Cardiac fibroblast (primary cell): ENCODE results near the gene C10orf53.

Experiments used
- DNase-seq, 2 donors: peaks; one replicate each; pipeline versions ENCODE4 v3.0.0 to v3.0.0-alpha.2; 2010; ENCODE audit warnings: low read depth in 2 of 2
- H3K4me3 ChIP-seq, 2 donors: replicated peaks in 1 of 2; 1 replicate in 1 of 2; 2 replicates in 1 of 2; pipeline ENCODE4 v1.5.1; 2011; ENCODE audit warnings: low read depth in 2 of 2, low read length in 2 of 2, mild to moderate bottlenecking in 2 of 2, moderate library complexity in 1 of 2
- CTCF ChIP-seq: IDR thresholded peaks from one replicate; pipeline ENCODE4 v1.5.1; 2011; ENCODE audit warnings: low read depth, mild to moderate bottlenecking, low read length, inconsistent platforms

C10orf53 gene

GRCh38 chr10:49698679-49699078, 19.2 kb downstream of the C10orf53 start:
- H3K4me3 ChIP-seq: no peak overlapping the region
- no peak for DNase-seq
- no peak for TF ChIP-seq CTCF

GRCh38 chr10:49700211-49700610, 20.8 kb downstream of the C10orf53 start:
- TF ChIP-seq CTCF: no peak
- H3K4me3 ChIP-seq: no peak overlapping the region

GRCh38 chr10:49700997-49701396, 21.5 kb downstream of the C10orf53 start:
- no peak overlapping the region for H3K4me3 ChIP-seq
- DNase-seq: no peak
- TF ChIP-seq CTCF: no peak

More at GRCh38 chr10:49700211-49700610, 20.8 kb downstream of the C10orf53 start:
- DNase-seq: no peak

GRCh38 chr10:49707585-49707984, 28.1 kb downstream of the C10orf53 start:
- no peak for TF ChIP-seq CTCF
- H3K4me3 ChIP-seq: no peak overlapping the region
- DNase-seq: no peak

- DNase-seq: no peak
- no peak overlapping the region for H3K4me3 ChIP-seq
- no peak for TF ChIP-seq CTCF
Measured at GRCh38 chr10:49709934-49710333, 30.5 kb downstream of the C10orf53 start.

GRCh38 chr10:49710966-49711365, 31.5 kb downstream of the C10orf53 start:
- no peak overlapping the region for H3K4me3 ChIP-seq
- TF ChIP-seq CTCF: no peak
- no peak for DNase-seq

GRCh38 chr10:49711481-49711880, 32.0 kb downstream of the C10orf53 start:
- no peak for TF ChIP-seq CTCF
- no peak overlapping the region for H3K4me3 ChIP-seq
- no peak for DNase-seq
